Renal pelvis (tissue), 4 donors: ENCODE data around the gene HDDC2. TPM values are rescaled to one million over a fixed set of nuclear protein-coding genes. Genes with fewer than 3 reads are reported as not detected.

Source experiments
- DNase-seq: peaks from one replicate; pipeline ENCODE4 v3.0.0-alpha.2; 2013
- polyA plus RNA-seq, 3 donors: library from polyadenylated mRNA; unstranded; fragments of 120-200 nt; gene quantifications; one replicate each; pipeline ENCODE4 v1.2.1, GENCODE V29; 2013; ENCODE audit not compliant: insufficient read length in 3 of 3

HDDC2 gene
- polyA plus RNA-seq, 3 donors = 95.4 to 112 (median 110) TPM

- DNase-seq = no peak
These were observed 50.1 kb downstream of the HDDC2 start for GRCh38 chr6:125251516-125252220.

GRCh38 chr6:125250511-125250910, 51.3 kb downstream of the HDDC2 start:
- DNase-seq = no peak

- DNase-seq = no peak
These were observed 53.6 kb downstream of the HDDC2 start for GRCh38 chr6:125248136-125248535.

GRCh38 chr6:125246566-125246965, 55.2 kb downstream of the HDDC2 start:
- DNase-seq = no peak

GRCh38 chr6:125245523-125246264, 56.1 kb downstream of the HDDC2 start:
- no peak for DNase-seq

- no peak for DNase-seq
These were observed 56.7 kb downstream of the HDDC2 start for GRCh38 chr6:125245109-125245508.

- DNase-seq = no peak
These were observed 64.0 kb downstream of the HDDC2 start for GRCh38 chr6:125237764-125238163.

GRCh38 chr6:125236536-125237327, 65.0 kb downstream of the HDDC2 start:
- no peak for DNase-seq

- DNase-seq = no peak
These were observed 68.6 kb downstream of the HDDC2 start for GRCh38 chr6:125233202-125233601.

- DNase-seq = no peak
These were observed 69.3 kb downstream of the HDDC2 start for GRCh38 chr6:125232466-125232865.

- no peak for DNase-seq
These were observed 70.0 kb downstream of the HDDC2 start for GRCh38 chr6:125231574-125232343.

GRCh38 chr6:125231133-125231532, 70.6 kb downstream of the HDDC2 start:
- no peak for DNase-seq

GRCh38 chr6:125230674-125231073, 71.1 kb downstream of the HDDC2 start:
- DNase-seq = no peak

GRCh38 chr6:125228981-125229479, 72.7 kb downstream of the HDDC2 start:
- DNase-seq = no peak

GRCh38 chr6:125227244-125227643, 74.5 kb downstream of the HDDC2 start:
- DNase-seq = no peak

Other genes starting within 250 kb of the HDDC2 start
- 100 to 1,000 TPM in 1 of 3 donors, 10 to 100 TPM in 2; 95.4 to 102 (median 95.6) TPM for gene TPD52L1, start 148.2 kb downstream of the HDDC2 start, polyA plus RNA-seq